ENCODE measurements around the gene ELMOD1. TPM values are rescaled to one million over a fixed set of nuclear protein-coding genes. Genes with fewer than 3 reads are reported as not detected.
"Not testable (repeated sequence)": the region's sequence is repeated elsewhere in the genome, so short reads cannot be mapped to it uniquely, and the experiment has no call there.

ELMOD1 gene
- total RNA-seq, 2 experiments from 2014 or later: not detected

GRCh38 chr11:107567739-107568335, 23.1 kb upstream of the ELMOD1 start:
- H3K4me3 Mint-ChIP-seq: no peak overlapping the region
- H3K27me3 Mint-ChIP-seq: no peaks in the 10 kb centered on the region
- no peaks in the 10 kb centered on the region for H3K9me3 Mint-ChIP-seq
- DNase-seq (no peak), ATAC-seq (ENCODE audit: low read depth) (no peak)
- no peak overlapping the region for H3K27ac Mint-ChIP-seq
- POLR2A ChIA-PET: interaction anchor here (0.8 kb wide), 1 partner anchor 110 kb away, joined by 4 read pairs; the partner anchor contains the start of gene CWF19L2
- no peaks in the 10 kb centered on the region for H3K36me3 Mint-ChIP-seq
- peaks cover 33% of the 10 kb centered on the region for H3K4me1 Mint-ChIP-seq

GRCh38 chr11:107570015-107570414, 20.9 kb upstream of the ELMOD1 start:
- H3K27ac Mint-ChIP-seq: no peak overlapping the region
- no peak overlapping the region for H3K4me3 Mint-ChIP-seq

GRCh38 chr11:107573438-107573837, 17.5 kb upstream of the ELMOD1 start:
- Mint-ChIP-seq H3K4me3 (no peak overlapping the region), H3K4me1 (no peaks in the 10 kb centered on the region), H3K27ac (no peak overlapping the region), H3K9me3 (no peaks in the 10 kb centered on the region), H3K36me3 (no peaks in the 10 kb centered on the region), H3K27me3 (no peaks in the 10 kb centered on the region)
- ATAC-seq (ENCODE audit: low read depth) (no peak), DNase-seq (no peak)
- POLR2A ChIA-PET: no interaction called here

More at GRCh38 chr11:107570015-107570414, 20.9 kb upstream of the ELMOD1 start:
- peaks cover 20% of the 10 kb centered on the region for H3K4me1 Mint-ChIP-seq
- no peak for ATAC-seq (ENCODE audit: low read depth)
- no peak for DNase-seq
- POLR2A ChIA-PET: no interaction called here
- H3K9me3 Mint-ChIP-seq: no peaks in the 10 kb centered on the region
- H3K36me3 Mint-ChIP-seq: no peaks in the 10 kb centered on the region
- H3K27me3 Mint-ChIP-seq: no peaks in the 10 kb centered on the region

GRCh38 chr11:107576497-107577345, 14.2 kb upstream of the ELMOD1 start:
- H3K27me3 Mint-ChIP-seq; H3K4me1 Mint-ChIP-seq; H3K36me3 Mint-ChIP-seq; H3K4me3 Mint-ChIP-seq; ATAC-seq (ENCODE audit: low read depth); POLR2A ChIA-PET; DNase-seq; H3K9me3 Mint-ChIP-seq; H3K27ac Mint-ChIP-seq: not testable (repeated sequence)

GRCh38 chr11:107577346-107577711, 13.6 kb upstream of the ELMOD1 start:
- H3K27me3 Mint-ChIP-seq: peaks cover 10% of the 10 kb centered on the region
- H3K9me3 Mint-ChIP-seq: peaks cover 2% of the 10 kb centered on the region
- H3K27ac Mint-ChIP-seq: no peak overlapping the region
- ATAC-seq (ENCODE audit: low read depth) (no peak), DNase-seq (no peak)
- H3K4me1 Mint-ChIP-seq: no peaks in the 10 kb centered on the region
- H3K4me3 Mint-ChIP-seq: no peak overlapping the region
- POLR2A ChIA-PET: no interaction called here
- H3K36me3 Mint-ChIP-seq: no peaks in the 10 kb centered on the region

GRCh38 chr11:107579169-107579568, 11.8 kb upstream of the ELMOD1 start:
- H3K4me1 Mint-ChIP-seq; H3K9me3 Mint-ChIP-seq; H3K4me3 Mint-ChIP-seq; DNase-seq; H3K36me3 Mint-ChIP-seq; H3K27ac Mint-ChIP-seq; POLR2A ChIA-PET; ATAC-seq (ENCODE audit: low read depth): not testable (repeated sequence)
- peaks cover 15% of the 10 kb centered on the region for H3K27me3 Mint-ChIP-seq

- POLR2A ChIA-PET: no interaction called here
- ATAC-seq (ENCODE audit: low read depth) (no peak), DNase-seq (no peak)
- Mint-ChIP-seq H3K4me3 (no peak overlapping the region), H3K27me3 (peaks cover 20% of the 10 kb centered on the region), H3K4me1 (no peaks in the 10 kb centered on the region), H3K27ac (no peak overlapping the region), H3K36me3 (no peaks in the 10 kb centered on the region), H3K9me3 (peaks cover 2% of the 10 kb centered on the region)
Measured at GRCh38 chr11:107581147-107581546, 9.8 kb upstream of the ELMOD1 start.

GRCh38 chr11:107583629-107584195, 7.2 kb upstream of the ELMOD1 start:
- H3K4me3 Mint-ChIP-seq: no peak overlapping the region
- H3K9me3 Mint-ChIP-seq: peaks cover 2% of the 10 kb centered on the region
- POLR2A ChIA-PET: no interaction called here
- no peaks in the 10 kb centered on the region for H3K4me1 Mint-ChIP-seq
- peaks cover 42% of the 10 kb centered on the region for H3K27me3 Mint-ChIP-seq
- no peak for ATAC-seq (ENCODE audit: low read depth)
- no peaks in the 10 kb centered on the region for H3K36me3 Mint-ChIP-seq
- DNase-seq: no peak
- no peak overlapping the region for H3K27ac Mint-ChIP-seq

GRCh38 chr11:107587306-107587979, 3.5 kb upstream of the ELMOD1 start:
- no peak overlapping the region for H3K27ac Mint-ChIP-seq
- H3K27me3 Mint-ChIP-seq: peaks cover 65% of the 10 kb centered on the region
- ATAC-seq (ENCODE audit: low read depth) (no peak), DNase-seq (no peak)
- H3K4me1 Mint-ChIP-seq: peaks cover 18% of the 10 kb centered on the region
- POLR2A ChIA-PET: no interaction called here
- no peak overlapping the region for H3K4me3 Mint-ChIP-seq
- peaks cover 3% of the 10 kb centered on the region for H3K36me3 Mint-ChIP-seq
- no peaks in the 10 kb centered on the region for H3K9me3 Mint-ChIP-seq

GRCh38 chr11:107591378-107592230, 657 bp downstream of the ELMOD1 start:
- Mint-ChIP-seq H3K36me3 (peaks cover 3% of the 10 kb centered on the region), H3K4me1 (peaks cover 21% of the 10 kb centered on the region), H3K4me3 (peak overlapping the region; percentile 89), H3K27ac (no peak overlapping the region), H3K9me3 (no peaks in the 10 kb centered on the region), H3K27me3 (peaks cover 82% of the 10 kb centered on the region)
- ATAC-seq (ENCODE audit: low read depth) (peak; percentile 31), DNase-seq (peak; percentile 35)
- POLR2A ChIA-PET: no interaction called here

GRCh38 chr11:107592231-107592590, 1.3 kb downstream of the ELMOD1 start:
- H3K27ac Mint-ChIP-seq: no peak overlapping the region
- no peak for DNase-seq
- H3K4me1 Mint-ChIP-seq: peaks cover 21% of the 10 kb centered on the region
- peaks cover 3% of the 10 kb centered on the region for H3K36me3 Mint-ChIP-seq
- H3K4me3 Mint-ChIP-seq: peak overlapping the region; percentile 89
- POLR2A ChIA-PET: no interaction called here
- H3K9me3 Mint-ChIP-seq: no peaks in the 10 kb centered on the region
- peaks cover 85% of the 10 kb centered on the region for H3K27me3 Mint-ChIP-seq
- no peak for ATAC-seq (ENCODE audit: low read depth)

- POLR2A ChIA-PET: no interaction called here
- H3K4me3 Mint-ChIP-seq: no peak overlapping the region
- H3K9me3 Mint-ChIP-seq: no peaks in the 10 kb centered on the region
- no peak for DNase-seq
- H3K27me3 Mint-ChIP-seq: peaks cover 85% of the 10 kb centered on the region
- no peak overlapping the region for H3K27ac Mint-ChIP-seq
- H3K4me1 Mint-ChIP-seq: peaks cover 21% of the 10 kb centered on the region
- ATAC-seq (ENCODE audit: low read depth): no peak
- peaks cover 3% of the 10 kb centered on the region for H3K36me3 Mint-ChIP-seq
Measured at GRCh38 chr11:107592813-107593212, 1.9 kb downstream of the ELMOD1 start.

- Mint-ChIP-seq H3K27me3 (peaks cover 83% of the 10 kb centered on the region), H3K36me3 (peaks cover 3% of the 10 kb centered on the region), H3K9me3 (no peaks in the 10 kb centered on the region), H3K4me3 (no peak overlapping the region), H3K4me1 (peaks cover 21% of the 10 kb centered on the region), H3K27ac (no peak overlapping the region)
- DNase-seq: no peak
- POLR2A ChIA-PET: no interaction called here
- ATAC-seq (ENCODE audit: low read depth): no peak
Measured at GRCh38 chr11:107593951-107594350, 3.0 kb downstream of the ELMOD1 start.

Data from activated naive CD8-positive, alpha-beta T cell treated with anti-CD3 and anti-CD28 coated beads, Interleukin-2, amount 10 ng/mL, durations not matched to agents 7 days and 5 days (primary cell).